RWPE2 (cell line): ENCODE measurements around the gene SGK2.

Experiments used
- ATAC-seq: fragments of 200-7000 bp; cut with Tn5 transposase; 3 replicates; pipeline ENCODE4 v1.9.1; 2021; ENCODE audit warnings: low read depth
- DNase-seq: peaks from one replicate; pipeline ENCODE4 v3.0.0-alpha.2; 2020; ENCODE audit warnings: low spot score
- H3K27ac ChIP-seq: fragments of 450-650 bp; 2 replicates; pipeline ENCODE4 v1.5.1; 2017; ENCODE audit warnings: mild to moderate bottlenecking; ENCODE audit not compliant: poor library complexity, severe bottlenecking
- H3K27me3 ChIP-seq: fragments of 250-450 bp; sonication (Bioruptor Pico); 2 replicates; pipeline ENCODE4 v1.5.1; 2021; ENCODE audit warnings: mild to moderate bottlenecking, moderate library complexity; ENCODE audit not compliant: insufficient read depth, poor library complexity, severe bottlenecking
- H3K36me3 ChIP-seq: fragments of 250-450 bp; sonication (Bioruptor Pico); 2 replicates; pipeline ENCODE4 v1.5.1; 2020; ENCODE audit warnings: low read depth, mild to moderate bottlenecking, moderate library complexity
- H3K4me1 ChIP-seq: fragments of 250-450 bp; sonication (Bioruptor Pico); 2 replicates; pipeline ENCODE4 v1.5.1; 2021; ENCODE audit warnings: mild to moderate bottlenecking, moderate library complexity; ENCODE audit not compliant: insufficient read depth, poor library complexity, severe bottlenecking
- H3K4me3 ChIP-seq: fragments of 250-450 bp; sonication (Bioruptor Pico); 2 replicates; pipeline ENCODE4 v1.5.1; 2021; ENCODE audit warnings: mild to moderate bottlenecking, moderate library complexity; ENCODE audit not compliant: severe bottlenecking
- H3K9me3 ChIP-seq: fragments of 250-450 bp; sonication (Bioruptor Pico); 2 replicates; pipeline ENCODE4 v1.5.1; 2021; ENCODE audit warnings: mild to moderate bottlenecking, moderate library complexity; ENCODE audit not compliant: severe bottlenecking
- CTCF ChIP-seq: fragments of 450-650 bp; IDR thresholded peaks from one replicate; pipeline ENCODE4 v1.5.1; 2017; ENCODE audit warnings: mild to moderate bottlenecking, moderate library complexity; ENCODE audit not compliant: poor library complexity, severe bottlenecking

The SGK2 gene

DNA sequence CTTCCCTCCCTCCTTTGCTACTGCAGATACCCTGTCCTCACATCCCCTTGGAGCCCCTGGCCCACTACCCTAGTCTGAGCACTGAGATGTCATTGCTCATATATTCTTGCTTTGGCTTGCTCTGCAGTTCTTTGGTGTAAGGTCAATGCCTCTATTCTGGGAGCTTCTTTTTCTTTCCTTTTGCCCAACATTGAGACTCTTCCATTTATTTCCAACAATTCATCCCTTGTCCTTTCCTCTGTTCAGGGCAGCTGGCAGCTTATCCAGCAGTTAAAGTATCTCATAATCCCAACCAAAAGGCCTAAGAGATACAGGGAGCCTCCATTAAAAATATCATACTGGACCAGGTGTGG is 27.8 kb upstream of the SGK2 start:
- Histone ChIP-seq H3K4me3 (no peak overlapping the region), H3K27ac (no peak overlapping the region), H3K36me3 (peaks cover 9% of the 10 kb centered on the region; the same call in 1 of the 2 replicates), H3K9me3 (no peaks in the 10 kb centered on the region), H3K27me3 (no peaks in the 10 kb centered on the region), H3K4me1 (no peaks in the 10 kb centered on the region)
- no peak for TF ChIP-seq CTCF
- no peak for ATAC-seq
- peak; percentile 14 for DNase-seq

- Histone ChIP-seq H3K27ac (no peak overlapping the region), H3K4me3 (no peak overlapping the region), H3K27me3 (no peaks in the 10 kb centered on the region), H3K9me3 (no peaks in the 10 kb centered on the region), H3K4me1 (no peaks in the 10 kb centered on the region), H3K36me3 (peaks cover 12% of the 10 kb centered on the region)
- peak; percentile 74 for DNase-seq
- ATAC-seq = no peak
- TF ChIP-seq CTCF = no peak
Measured at GRCh38 chr20:43532416-43533055, 26.3 kb upstream of the SGK2 start.

DNA sequence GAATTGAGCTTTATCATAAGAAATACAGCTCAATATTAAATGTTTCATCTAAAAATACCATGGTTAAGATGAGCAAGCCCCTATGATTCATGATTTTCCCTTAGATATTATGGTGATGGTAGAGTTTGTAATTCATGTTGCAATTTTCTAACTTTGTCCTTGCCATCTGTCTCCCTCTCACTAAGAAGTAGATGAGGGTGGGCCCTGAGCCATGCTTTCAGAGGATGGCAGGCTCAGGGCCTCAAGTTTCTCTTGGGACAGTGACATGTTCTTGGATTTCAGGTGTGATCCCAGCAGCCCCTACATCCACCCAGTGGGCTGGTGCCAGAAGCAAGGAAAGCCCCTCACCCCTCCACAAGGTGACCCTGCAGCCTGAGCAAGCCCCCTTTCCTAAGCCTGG is 25.8 kb upstream of the SGK2 start:
- Histone ChIP-seq H3K27ac (no peak overlapping the region), H3K4me1 (no peaks in the 10 kb centered on the region), H3K27me3 (no peaks in the 10 kb centered on the region), H3K36me3 (peaks cover 12% of the 10 kb centered on the region), H3K4me3 (no peak overlapping the region), H3K9me3 (no peaks in the 10 kb centered on the region)
- no peak for TF ChIP-seq CTCF
- ATAC-seq (no peak), DNase-seq (peak; percentile 66)

DNA sequence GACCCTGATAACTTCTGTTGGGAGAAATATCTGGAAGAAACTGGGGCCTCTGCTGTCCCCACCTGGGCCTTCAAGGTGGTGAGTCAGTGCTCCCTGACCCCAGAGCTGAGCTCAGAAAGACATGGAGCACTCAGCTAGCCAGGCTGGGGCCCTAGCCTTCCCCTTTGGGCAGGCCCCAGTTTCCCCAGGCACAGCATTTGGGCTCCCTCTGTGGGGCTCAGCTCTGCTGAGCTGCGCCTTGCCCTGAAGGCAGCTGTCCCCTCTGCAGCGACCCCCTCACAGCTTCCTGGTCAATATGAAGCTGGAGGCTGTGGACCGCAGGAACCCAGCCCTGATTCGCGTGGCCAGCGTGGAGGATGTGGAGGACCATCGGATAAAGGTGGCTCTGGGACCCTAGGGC is 24.8 kb upstream of the SGK2 start:
- Histone ChIP-seq H3K4me3 (no peak overlapping the region), H3K36me3 (peaks cover 12% of the 10 kb centered on the region), H3K27ac (no peak overlapping the region), H3K27me3 (no peaks in the 10 kb centered on the region), H3K4me1 (no peaks in the 10 kb centered on the region), H3K9me3 (no peaks in the 10 kb centered on the region)
- ATAC-seq = no peak
- DNase-seq = peak; percentile 76
- TF ChIP-seq CTCF = no peak

- ATAC-seq (no peak), DNase-seq (peak; percentile 78)
- Histone ChIP-seq H3K9me3 (no peaks in the 10 kb centered on the region), H3K4me3 (no peak overlapping the region), H3K27ac (no peak overlapping the region), H3K27me3 (no peaks in the 10 kb centered on the region), H3K36me3 (peaks cover 12% of the 10 kb centered on the region), H3K4me1 (no peaks in the 10 kb centered on the region)
- TF ChIP-seq CTCF = no peak
Measured at GRCh38 chr20:43534791-43535350, 24.0 kb upstream of the SGK2 start.
